A549 (cell line): ENCODE results near the gene RNF14.

Experiments
- CTCF ChIP-seq: fragments of >200 bp; sonication (Bioruptor Twin); formaldehyde crosslinking; IDR thresholded peaks from 3 replicates; pipeline ENCODE4 v1.5.1; 2016
- HOXA7 ChIP-seq: fragments of 250-450 bp; sonication (Bioruptor Pico); IDR thresholded peaks from 2 replicates; pipeline ENCODE4 v1.5.0; 2020; ENCODE audit warnings: mild to moderate bottlenecking, moderate library complexity
- MAX ChIP-seq: IDR thresholded peaks from 2 replicates; pipeline ENCODE4 v1.6.1; 2012
- NFE2L2 ChIP-seq: fragments of 150-350 bp; conservative IDR thresholded peaks from 2 replicates; pipeline ENCODE4 v1.6.1; 2014; ENCODE audit warnings: low read length
- POLR2A ChIP-seq: IDR thresholded peaks from 2 replicates; pipeline ENCODE4 v1.6.1; 2012; ENCODE audit warnings: mild to moderate bottlenecking, low read length

GRCh38 chr5:141960018-141960417 lies 8.9 kb upstream of the RNF14 start:
- no peak for TF ChIP-seq HOXA7 (CRISPR knock-in tag)
- TF ChIP-seq CTCF: no peak; the same call in 2 of the 3 replicates
- no peak for TF ChIP-seq POLR2A
- no peak for TF ChIP-seq NFE2L2
- no peak for TF ChIP-seq MAX
